Right renal pelvis (tissue), 4 donors: Measurements from ENCODE around the gene TFF2. TPM values are rescaled to one million over a fixed set of nuclear protein-coding genes. Genes with fewer than 3 reads are reported as not detected.

Experiments
- DNase-seq, 4 donors: peaks; one replicate each; pipeline ENCODE4 v3.0.0-alpha.2; 2013; ENCODE audit warnings: low read depth in 4 of 4, low spot score in 3 of 4, missing footprints in 1 of 4
- polyA plus RNA-seq, 4 donors: library from polyadenylated mRNA; unstranded; fragments of 120-200 nt; gene quantifications; one replicate each; pipeline ENCODE4 v1.2.1, GENCODE V29; 2013; ENCODE audit not compliant: insufficient read length in 4 of 4

TFF2 gene
- polyA plus RNA-seq, 4 donors: not detected

DNA sequence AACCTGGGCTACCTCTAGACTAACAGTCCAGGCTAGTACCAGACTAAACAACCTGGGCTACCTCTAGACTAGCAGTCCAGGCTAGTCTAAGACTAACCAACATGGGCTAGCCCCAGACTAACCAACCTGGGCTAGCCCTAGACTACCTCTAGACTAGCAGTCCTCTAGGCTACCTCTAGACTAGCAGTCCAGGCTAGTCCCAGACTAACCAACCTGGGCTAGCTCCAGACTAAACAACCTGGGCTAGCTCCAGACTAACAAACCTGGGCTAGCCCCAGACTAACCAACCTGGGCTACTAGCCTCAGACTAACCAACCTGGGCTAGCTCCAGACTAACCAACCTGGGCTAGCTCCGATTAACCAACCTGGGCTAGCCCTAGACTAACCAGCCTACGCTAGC lies 2.0 kb downstream of the TFF2 start:
- no peak for DNase-seq

DNA sequence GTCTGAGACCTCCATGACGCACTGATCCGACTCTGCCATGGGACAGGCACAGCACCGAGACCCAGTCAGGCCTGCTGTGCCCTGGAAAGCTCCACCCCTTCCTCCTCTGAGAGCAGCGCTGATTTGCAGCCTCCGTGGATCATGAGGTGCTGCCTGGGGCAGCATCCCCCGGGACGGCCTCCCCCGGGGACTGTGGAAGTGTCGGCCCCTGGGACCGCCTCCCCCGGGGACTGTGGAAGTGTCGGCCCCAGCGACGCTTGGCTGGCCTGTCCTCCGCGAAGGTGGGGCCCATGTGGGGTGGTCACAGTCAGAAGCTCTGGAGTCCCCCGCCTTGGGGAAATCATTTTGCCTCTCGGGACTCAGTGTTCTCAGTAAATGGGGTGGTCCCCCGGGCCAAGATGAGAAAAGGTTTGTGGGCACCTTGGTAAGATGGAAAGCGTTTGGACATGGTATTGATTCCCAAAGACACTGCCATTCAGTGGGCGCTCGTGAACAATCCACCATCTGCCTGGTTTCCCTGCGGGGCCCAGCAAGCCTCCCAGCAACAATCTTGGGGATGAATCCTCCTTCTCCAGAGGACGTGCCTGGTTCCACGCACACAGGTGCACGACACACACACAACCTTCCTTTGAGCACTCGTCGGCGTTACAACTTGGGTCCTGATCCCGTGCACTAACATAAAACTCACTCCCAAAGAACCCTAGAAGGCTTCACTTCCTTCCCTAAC lies 3.0 kb downstream of the TFF2 start:
- no peak for DNase-seq

DNA sequence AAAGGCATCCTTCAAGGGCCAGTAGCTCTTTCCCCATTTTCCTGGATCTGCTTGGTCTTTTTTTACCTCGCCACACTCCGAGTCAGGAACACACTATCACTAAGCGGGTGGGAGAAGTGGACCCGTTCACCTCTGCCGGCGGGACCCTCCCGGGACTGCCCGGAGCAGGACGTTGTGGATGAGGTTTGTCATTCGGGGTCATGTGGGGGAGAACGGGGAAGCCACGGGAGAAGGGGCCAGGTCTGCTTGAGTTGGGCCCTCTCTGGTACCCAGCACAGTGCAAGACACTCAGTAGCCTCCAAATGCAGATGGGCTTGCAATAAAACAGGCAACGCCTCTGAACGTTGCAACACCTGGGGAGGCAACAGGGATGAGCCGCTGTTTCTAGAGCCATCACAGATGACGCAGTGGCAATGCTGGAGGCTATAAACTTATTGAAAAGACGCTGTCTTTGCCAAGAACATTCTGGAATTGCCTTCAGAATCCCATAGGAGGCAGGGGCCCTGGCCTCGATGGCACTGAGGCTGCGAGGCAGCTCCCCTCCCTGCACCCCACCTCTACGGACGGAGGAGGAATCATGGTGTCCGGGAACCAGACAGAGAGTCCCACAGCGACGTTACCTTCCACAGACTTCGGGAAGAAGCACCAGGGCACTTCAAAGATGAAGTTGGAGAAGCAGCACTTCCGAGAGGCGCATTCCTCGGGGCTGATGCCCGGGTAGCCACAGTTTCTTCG lies 3.8 kb downstream of the TFF2 start:
- DNase-seq: no peak

DNA sequence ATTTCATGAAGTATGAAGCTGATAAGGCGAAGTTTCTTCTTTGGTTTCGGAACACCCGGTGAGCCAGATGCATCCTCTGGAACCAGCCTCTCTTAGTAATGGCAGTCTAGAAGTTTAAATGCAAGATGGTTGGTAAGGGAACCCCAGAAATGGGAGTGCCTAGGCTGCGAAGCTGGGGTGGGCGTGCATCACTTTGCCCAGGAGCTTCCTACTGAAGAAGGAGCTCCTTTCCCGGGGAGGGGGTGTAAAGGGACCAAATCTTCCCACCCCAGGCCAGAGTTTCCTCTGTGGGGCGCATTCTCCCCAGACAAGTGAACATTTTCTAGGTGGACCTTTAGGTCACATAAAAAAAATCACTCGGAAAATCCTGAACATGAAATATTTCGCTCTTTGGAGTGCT lies 4.4 kb downstream of the TFF2 start:
- no peak for DNase-seq

DNA sequence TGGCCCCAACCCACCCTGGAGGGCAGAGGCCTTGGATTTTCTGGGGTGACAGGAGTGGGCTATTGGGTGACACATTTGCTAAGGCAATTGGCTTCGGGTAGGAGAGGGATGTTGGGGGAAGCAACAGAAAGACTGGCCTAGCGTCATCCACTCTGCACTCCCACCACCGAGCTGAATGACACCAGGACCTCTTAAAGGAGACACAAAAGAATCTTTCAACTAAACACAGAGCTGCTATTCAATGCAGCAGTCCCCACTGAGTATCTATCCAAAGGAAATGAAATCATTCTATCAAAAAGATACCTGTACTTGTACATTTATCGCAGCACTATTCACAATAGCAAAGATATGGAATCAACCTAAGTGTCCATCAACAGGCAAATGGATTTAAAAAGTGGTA lies 6.2 kb downstream of the TFF2 start:
- no peak for DNase-seq

DNA sequence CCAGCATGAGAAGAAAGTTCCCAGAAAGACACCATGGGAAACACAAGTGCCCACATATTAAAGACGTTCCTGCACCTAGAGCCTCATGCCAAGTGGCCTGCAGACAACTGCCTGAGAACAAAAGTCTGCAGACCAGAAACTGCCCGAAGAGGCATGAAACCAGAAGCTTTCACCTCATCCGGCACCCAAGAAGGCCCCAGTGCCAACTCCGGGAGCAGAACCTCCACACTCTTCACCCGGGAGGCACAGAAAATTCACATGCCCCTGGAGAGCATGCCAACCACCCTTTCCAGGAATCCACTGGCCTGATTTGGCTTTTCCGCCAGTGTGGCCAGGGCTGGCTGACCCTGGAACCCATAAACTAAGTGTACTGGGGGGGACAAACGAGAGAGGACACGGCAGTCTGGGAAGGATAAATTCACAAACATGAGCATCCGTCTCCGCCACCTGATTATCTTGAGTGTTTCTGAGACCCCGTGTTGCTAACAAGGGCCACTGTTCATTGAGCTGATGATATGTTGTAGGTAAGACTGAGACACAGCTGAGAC lies 6.8 kb downstream of the TFF2 start:
- DNase-seq: no peak

DNA sequence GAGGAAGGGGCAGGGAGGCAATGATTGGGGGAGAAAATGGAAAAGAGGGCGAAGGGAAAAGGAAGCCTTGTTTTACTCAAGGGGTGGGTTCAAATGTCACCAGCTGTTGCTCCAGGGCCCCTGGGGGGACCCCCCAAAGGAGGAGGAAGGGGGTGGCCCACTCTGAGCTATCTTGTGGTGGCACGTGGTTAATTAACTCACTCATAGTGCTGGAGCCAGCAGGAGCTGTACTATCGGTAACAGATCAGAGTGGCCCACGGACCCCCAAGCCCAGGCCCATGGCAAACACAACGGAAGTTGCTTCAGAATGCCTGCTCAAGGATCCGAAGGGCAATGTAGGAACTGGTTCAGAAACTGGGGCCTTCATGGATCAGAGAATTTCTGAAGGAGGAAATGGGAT lies 7.2 kb downstream of the TFF2 start:
- no peak for DNase-seq

DNA sequence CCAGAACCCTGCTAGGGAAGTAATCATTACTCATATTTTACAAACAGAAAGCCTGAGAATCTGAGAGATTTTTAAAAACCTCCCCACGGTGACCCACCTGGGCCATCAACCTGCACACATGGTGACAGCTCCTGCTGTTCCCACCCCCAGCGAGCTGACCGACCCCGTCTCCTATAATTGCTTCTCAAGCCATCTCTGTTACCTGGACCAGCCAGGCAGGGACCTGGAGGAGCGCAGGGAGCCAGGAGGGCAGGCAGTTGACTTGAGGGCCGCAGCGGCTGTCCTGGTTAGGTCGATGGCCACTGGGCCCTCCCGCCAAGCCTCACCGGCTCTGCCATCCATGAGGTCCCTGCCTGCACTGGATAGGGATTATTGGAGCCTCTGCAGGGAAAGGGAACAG lies 7.7 kb downstream of the TFF2 start:
- no peak for DNase-seq

DNA sequence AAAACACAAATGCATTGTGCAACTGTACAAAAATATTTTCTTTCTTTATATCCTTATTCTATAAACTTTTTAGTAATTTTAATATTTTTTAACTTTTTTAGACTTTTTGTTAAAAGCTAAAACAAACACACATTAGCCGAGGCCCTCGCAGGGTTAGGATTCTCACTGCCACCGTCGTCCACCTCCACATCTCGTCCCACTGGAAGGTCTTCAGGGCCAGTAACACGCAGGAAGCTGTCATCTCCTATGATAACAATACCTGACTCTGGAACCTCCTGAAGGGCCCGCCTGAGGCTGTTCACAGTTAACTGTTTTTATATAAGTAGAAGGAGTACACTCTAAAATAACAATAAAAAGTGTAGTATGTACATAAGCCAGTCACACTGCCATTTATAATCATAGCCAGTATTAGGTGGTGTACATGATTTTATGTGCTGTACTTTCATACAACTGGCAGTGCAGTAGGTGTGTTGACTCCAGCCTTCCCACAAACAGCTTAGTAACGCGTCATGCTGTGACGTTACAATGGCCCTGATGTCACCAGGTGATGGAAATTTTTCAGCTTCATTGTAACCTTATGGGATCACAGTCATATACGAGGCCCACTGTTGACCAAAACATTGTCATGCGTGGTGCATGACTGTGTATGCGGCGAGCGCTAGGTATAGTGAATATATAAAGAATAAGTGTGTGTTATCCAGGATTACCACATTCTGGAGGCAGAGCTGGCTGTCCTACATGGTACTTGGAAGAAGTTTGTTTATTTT lies 8.8 kb downstream of the TFF2 start:
- DNase-seq: no peak

DNA sequence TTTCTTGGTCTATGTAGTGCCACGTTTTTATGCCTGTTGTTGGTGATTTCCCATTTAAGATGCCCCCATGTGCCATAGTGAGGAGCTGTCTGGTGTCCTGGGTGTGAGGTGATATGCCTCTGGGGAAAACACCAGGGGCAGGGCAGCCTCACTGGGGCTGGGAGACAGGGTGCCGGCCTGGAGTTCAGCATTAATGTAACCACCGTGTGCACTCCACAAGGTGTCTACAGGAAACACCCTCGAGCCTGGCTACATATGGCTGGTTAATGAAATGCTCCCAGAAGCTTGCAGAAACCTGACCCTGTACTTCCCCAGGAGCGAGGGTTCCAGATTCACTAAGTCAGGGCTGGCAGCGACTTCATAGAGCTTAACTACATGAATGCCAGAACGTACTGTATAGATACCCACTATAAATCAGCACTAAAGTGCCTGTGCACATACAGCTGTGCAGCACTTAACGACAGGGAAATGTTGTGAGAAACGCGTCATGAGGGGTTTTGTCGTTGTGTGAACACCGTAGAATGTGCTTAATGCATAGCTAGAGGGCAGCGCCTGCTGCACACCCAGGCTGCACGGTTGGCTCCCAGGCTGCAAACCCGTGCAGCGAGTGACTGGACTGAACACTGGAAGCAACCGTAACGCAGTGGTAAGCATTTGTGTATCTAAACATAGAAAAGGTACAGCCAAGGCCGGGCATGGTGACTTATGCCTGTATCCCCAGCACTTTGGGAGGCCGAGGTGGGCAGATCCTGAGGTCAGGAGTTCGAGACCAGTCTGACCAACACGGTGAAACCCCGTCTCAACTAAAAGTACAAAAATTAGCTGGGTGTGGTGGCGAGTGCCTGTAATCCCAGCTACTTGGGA lies 10.4 kb downstream of the TFF2 start:
- DNase-seq: no peak

DNA sequence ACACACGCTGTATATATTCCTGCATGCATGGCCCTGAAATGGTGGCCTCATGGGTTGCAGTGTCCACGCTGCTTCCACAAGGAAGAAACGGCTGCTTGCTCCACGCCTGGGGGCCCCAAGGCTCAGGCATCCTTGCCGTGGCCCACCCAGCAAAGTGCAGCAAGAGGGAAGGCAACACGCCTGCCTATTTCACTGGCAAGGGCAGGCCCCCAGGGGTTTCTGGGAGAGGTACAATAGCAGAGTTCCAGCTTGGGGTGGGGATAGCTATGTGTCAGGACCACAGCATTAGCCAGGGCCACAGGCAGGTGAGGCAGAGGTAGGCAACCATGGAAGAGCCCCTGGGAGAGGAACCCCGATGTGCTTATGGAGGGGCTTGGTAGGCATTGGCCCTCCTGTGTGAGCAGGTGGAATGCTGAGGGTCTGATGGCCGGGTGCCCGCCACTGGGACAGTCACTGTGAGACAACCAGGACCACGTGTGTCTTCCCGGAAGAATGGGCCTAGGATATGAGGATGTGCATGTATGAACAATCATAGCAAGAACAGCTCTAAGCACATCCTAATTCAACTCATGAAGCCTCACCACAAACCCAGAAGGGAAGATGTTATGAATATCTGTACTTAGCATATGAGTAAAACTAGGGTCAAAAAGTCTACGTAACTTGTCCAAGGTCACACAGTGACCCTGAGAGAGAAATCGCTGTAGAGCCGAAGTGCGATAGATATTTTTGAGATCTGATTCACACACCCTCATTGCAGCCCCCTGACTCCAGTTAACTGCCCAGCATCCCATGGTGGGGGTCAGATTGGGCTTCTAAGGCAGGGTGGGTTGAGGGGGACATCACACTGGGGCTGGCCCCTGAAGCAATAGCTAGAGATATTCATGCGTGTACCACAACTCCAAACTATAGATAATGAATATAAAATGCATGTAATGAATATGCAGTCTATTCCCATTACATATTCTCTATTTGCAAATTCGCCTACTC lies 11.8 kb downstream of the TFF2 start:
- DNase-seq: no peak

DNA sequence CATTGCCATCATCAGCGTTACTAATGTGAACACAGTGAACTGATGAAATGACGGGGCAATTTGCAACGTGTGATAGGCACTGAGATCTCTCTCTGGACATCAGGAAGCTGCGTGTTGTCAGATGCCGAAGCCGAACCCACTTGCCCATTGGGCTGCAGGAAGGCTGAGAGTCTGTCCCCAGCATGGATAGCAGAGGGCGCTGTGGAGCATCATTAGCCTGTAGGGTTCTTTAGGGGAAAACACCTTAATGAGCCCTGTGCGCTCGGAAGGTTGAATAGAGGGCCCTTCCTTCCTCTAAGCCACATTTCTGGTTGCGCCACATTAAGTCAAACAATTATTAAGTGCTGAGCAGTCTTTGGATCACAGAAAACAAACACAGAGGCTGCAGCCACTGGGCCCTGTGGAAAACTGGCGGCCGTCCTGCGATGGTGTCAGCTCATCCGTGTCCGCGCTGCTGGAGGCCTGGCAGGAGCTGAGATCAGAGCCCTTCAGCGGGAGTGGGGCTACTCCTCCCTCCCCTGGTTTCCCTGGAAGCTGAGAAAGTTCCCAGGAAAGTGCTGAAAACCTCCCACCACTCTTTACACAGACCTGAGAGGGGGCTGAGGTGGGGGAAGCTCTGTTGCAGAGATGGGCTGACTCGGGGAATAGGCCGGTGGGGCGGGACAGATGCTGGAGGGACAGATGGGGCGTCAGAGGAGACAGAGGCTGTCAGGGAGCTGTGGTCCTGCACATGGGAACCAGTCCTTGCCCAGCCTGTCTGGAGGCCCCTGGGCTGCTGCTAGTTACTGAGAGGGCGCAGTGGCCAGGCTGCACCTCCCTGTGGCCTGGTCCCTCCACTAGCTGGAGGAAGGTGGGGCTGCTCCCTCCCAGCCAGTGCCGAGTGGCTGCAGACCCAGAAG lies 12.7 kb downstream of the TFF2 start:
- DNase-seq: peak; percentile 59 to 78 (median 74)

DNA sequence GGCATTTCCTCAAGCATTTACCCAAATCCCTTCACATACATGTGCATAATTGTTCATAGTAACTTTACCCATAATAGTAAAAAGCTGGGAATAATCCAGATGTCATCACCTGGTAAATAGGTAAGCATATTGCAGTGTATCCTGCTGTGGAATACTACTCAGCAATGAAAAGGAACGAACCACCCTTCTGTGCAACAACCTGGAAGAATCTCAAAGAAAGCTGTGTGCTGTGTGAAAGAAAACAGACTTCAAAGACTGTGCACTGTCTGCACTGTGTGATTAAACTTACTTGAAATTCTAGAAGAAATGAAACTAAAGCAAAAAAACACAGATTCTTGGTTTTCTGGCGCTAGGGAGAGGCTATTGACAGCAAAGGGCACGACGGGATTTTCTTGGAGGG lies 13.5 kb downstream of the TFF2 start:
- DNase-seq: no peak

DNA sequence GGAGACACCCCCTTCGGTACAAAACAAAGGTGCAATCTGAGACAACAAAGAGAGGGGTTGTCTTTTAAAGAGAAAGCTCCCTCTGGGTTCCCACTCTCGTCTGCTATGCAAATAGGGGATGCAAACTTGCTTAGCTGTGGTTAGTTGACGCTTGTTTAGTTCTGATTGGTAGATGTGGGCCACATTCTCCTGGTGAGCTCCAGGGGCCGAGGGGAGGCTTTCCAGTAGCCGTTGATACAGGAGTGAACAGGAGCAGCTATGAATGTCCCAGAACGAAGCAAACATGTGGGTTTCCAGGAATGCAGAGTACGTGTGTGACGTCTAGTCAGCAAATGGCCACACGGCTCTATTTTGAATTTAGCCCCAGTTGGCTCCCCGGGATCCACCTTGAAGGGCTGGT lies 14.7 kb downstream of the TFF2 start:
- no peak for DNase-seq

DNA sequence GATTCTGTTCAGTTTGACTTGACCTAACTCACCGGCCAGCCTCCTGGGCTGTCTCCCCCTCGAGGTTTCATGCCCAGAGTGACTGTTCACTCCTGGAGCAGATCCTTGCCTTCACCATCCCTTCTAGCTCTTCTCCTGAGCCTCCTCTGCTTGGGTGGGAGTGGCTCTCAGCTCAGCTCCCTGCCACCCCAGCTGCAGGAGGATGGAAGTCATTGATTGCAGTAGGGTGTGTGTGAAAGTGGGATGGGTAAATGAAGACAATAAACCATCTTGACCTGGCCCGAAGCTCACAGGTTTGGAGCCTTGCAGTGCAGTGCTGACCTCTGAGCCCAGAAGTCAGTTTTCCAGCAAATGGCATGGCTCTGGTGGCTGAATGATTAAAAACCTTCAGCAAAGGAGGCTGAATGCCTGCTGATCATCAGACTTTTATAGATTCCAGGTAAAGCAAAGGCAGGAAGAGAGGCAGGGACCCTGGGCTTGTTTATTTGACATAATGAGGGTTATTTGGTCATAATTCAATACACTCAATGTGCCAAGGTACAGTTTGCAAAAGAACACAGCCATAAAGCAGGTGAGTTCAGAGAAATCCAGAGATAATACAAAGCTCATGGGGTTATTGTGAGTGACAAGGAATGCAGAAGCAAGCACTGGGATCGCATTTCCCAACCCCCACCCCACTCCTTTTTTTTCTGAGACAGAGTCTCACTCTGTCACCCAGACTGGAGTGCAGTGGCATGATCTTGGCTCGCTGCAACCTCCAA lies 18.1 kb downstream of the TFF2 start:
- DNase-seq: no peak

DNA sequence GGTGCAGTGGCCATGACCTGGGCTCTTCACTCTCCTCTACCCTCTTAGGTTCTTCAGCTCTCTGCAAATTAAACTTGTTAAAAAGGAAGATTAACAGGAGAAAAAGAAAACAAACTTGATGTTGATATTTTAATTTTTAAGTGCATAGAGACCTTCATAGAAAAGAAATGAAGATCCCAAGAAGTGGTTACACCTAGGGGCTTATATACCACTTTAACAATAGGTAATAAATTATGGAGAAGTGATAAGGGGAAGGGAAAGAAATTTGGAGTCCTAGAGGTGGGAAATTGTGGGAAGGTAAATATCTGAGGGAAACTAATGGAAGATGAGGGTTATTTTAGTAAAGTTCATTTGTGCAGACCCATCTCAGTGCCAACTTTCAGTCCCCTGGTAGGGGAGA lies 19.1 kb downstream of the TFF2 start:
- DNase-seq: no peak
